ACHN (cell line): ENCODE data around the gene SLC25A14.
"Not testable (repeated sequence)": the region's sequence is repeated elsewhere in the genome, so short reads cannot be mapped to it uniquely, and the experiment has no call there.

Source experiments
- DNase-seq: peaks from one replicate; pipeline ENCODE4 v3.0.0-alpha.2; 2015
- in situ Hi-C: cut with HindIII; loops from 2 replicates; pipeline ENCODE4 v1.10.0; 2017; ENCODE audit warnings: low sequenced_read_pairs, low pct_ligation_motif_present, low pct_unique_long_range_greater_than_20kb

SLC25A14 gene

DNA sequence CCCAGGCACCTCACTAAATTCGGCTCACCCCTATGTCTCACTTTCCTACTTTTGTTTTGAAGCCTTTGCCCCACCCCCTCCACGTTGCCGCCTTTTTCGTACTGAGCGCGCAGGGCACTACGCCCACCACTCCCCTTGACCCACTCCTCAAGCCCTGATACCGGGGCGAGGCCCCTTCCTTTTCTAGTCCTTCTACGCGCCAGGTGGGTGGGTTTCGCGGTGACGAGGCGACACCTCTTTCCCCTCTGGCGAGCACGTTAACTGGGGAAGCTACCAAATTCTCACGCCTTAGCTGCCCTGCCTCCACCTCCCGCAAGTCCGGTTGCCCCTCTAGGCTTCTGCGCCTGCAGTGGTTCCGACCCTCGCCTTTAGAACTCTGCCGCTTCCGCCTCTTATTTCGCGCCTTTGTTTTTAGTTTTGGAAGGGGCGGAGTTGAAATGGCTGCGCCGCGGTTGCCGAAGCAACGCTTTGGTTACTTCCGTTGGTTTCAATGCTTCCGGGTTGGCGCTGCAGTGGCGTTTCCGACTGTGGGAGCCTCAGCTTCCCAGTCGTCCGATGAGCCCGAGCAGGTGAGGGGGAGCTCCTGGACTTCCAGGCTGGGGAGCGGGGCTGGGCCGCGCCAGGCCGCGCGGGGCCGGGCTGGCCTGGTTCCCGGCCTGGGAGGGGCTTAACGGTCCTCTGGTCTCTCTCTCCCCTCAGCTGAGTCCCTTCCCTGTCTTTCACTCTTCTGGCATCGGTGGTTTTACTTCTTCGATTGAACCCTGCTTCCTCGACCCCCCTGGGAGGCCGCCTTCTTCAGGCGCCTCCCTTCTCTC lies at the start of gene SLC25A14:
SLC25A14 (plus strand) TSS at position 512 of the 815 bp plus-strand sequence. CDS start 360 bp downstream, outside the sequence.
- peak; percentile 71 for DNase-seq
- in situ Hi-C loops = no loop called here

DNA sequence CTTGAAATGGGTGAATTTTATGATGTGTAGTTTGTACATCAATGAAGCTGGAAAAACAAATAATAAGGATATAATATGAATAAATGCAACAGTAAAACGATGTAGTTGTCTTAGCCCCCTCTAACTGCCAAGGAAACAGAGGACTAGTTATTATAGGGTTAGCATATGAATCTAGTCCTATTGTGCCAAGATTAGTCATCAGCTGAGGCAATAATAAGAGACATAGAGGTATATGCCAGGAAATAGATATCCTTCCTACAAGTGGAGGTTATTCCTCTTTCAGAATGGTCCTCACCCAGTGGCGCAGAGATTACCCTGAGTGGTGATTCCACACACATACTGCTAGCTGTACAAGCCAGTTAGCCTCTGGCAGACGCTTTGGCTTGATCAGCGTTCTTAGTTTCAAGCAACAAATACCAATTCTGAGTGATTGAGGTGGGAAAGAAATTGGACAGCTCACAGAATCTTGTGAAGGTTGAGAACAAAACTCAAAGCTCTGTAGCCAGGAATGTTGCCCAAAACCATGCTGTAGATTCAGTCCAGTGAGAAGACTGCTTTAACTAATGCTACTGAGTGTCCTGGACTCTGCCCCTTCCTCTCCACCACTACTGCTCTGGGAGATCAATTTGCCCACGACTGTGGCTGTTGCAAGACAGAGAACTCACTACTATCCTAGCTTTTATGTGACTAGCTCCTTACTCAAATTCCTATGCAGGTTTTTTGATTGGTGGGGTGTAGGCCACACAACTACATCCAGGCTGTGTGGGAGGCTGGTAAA lies 44.0 kb upstream of the SLC25A14 start:
- DNase-seq = no peak
- in situ Hi-C loops = no loop called here

GRCh38 chrX:130296297-130296678 lies 43.4 kb upstream of the SLC25A14 start:
- no peak for DNase-seq
- in situ Hi-C loops = no loop called here

GRCh38 chrX:130296743-130297142 lies 43.0 kb upstream of the SLC25A14 start:
- DNase-seq = no peak
- in situ Hi-C loops = no loop called here

- in situ Hi-C loops = no loop called here
- no peak for DNase-seq
Measured at GRCh38 chrX:130299279-130300009, 40.3 kb upstream of the SLC25A14 start.

DNA sequence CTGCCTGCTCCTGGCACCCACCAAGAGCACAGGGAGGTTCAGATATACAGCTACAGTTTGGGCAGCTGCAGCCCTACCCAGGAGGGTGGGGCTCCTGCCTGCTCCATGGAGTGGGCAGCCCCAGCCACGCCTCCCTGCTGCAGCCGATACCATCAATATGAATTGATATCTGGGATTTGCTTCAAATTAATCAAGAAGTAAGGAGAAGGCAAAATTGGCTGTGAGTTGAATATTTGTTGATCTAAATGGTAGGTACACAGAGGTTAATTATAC lies 39.8 kb upstream of the SLC25A14 start:
- no peak for DNase-seq

DNA sequence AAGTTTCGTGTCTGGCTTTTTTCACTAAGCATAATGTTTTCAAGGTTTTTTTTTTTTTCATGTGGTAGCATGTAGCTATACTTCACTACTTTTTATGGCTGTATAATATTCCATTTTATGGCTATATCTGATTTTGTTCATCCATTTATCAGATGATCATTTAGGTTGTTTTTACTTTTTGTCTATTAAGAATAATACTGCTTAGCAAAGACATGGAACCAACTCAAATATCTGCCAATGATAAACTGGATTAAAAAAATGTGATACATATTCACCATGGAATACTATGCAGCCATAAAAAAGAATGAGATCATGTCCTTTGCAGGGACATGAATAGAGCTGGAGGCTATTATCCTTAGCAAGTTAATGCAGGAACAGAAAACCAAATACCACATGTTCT lies 38.3 kb upstream of the SLC25A14 start:
- DNase-seq = no peak
- in situ Hi-C loops = no loop called here

More for the DNA sequence above, 39.8 kb upstream of the SLC25A14 start:
- in situ Hi-C loops = no loop called here

- in situ Hi-C loops = no loop called here
- no peak for DNase-seq
Measured at GRCh38 chrX:130301977-130302376, 37.7 kb upstream of the SLC25A14 start.

- no peak for DNase-seq
- in situ Hi-C loops = no loop called here
Measured at GRCh38 chrX:130304587-130305368, 34.9 kb upstream of the SLC25A14 start.

- DNase-seq, in situ Hi-C loops: not testable (repeated sequence)
Measured at GRCh38 chrX:130319886-130320285, 19.8 kb upstream of the SLC25A14 start.

DNA sequence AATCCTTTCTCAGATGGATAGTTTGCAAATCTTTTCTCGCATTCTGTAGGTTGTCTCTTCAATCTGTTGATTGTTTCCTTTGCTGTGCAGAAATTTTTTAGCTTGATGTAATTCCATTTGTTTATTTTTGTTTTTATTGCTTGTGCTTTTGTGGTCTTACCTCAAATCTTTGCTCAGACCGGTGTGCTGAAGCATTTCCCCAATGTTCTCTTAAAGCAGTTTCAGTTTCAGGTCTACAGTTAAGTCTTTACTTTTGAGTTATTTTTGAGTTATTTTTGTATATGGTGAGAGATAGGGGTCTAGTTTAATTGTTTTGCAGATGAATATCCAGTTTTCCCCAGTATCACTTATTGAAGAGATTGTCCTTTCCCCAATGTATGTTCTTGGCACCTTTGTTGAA lies 18.2 kb upstream of the SLC25A14 start:
- in situ Hi-C loops = no loop called here
- no peak for DNase-seq

- DNase-seq = no peak
- in situ Hi-C loops = no loop called here
Measured at GRCh38 chrX:130330146-130330545, 9.6 kb upstream of the SLC25A14 start.

DNA sequence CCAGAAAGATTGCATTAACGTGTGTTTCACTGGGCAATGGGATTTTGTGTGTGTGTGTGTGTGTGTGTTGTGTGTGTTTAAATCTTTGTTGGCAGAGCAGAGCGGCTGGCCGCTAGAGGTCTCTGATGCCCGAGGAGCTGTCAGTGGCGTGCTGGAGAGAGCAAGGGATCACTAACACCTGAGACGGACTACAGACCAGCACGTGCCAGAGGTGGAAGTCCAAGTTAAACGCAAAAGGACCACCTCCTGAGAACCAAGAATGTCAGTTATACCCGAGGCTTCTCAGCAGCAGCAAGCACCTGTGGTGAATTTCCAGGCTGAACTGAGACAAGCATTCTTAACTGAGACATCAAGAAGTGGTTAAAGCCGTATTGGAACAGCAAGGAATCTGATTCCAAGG lies 9.0 kb upstream of the SLC25A14 start:
- in situ Hi-C loops = no loop called here
- DNase-seq = peak; percentile 35

GRCh38 chrX:130336531-130336930 lies 3.2 kb upstream of the SLC25A14 start:
- in situ Hi-C loops = no loop called here
- DNase-seq = no peak

- in situ Hi-C loops, DNase-seq: not testable (repeated sequence)
Measured at GRCh38 chrX:130338869-130339268, 850 bp upstream of the SLC25A14 start.

DNA sequence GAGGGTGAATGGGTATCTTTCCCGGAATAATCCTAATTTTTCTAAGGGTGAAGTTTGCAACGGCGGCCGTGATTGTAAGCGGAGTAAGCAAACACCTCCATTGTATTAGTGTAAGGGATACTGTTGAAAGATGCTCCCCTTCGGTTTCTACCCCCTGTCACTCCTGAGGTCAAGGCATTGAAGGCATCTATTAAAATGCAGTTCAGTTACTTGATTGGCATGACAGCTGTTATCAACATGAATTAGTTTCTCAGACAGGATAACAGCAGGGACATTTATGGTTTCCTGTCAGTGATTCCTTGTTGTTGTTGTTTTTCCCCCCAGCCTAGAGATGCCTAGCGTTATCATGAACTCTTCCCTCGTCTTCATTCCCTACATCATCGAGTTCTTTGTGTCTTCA lies 552 bp downstream of the SLC25A14 start:
- no peak for DNase-seq
- in situ Hi-C loops = no loop called here

- in situ Hi-C loops = no loop called here
- no peak for DNase-seq
Measured at GRCh38 chrX:130343411-130343810, 3.7 kb downstream of the SLC25A14 start.

DNA sequence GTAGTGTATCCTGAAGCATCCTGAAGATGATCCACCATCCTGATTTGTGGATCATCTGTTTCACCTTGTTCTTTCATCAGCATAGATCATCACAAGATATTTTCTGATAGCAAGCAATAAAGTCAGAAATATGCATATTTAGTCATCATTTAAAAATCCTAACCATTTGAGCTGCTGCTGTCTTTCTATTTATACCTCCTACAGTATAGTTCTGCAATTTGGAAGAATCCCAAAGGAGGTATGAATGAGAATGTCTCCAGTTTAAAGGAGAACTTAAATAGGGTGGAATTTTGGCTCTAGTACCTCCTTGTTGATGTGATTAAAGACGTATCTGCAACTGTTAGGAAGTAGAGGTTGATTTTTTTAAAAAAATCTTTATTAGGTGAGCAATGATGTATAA lies 7.6 kb downstream of the SLC25A14 start:
- in situ Hi-C loops = no loop called here
- DNase-seq = no peak

DNA sequence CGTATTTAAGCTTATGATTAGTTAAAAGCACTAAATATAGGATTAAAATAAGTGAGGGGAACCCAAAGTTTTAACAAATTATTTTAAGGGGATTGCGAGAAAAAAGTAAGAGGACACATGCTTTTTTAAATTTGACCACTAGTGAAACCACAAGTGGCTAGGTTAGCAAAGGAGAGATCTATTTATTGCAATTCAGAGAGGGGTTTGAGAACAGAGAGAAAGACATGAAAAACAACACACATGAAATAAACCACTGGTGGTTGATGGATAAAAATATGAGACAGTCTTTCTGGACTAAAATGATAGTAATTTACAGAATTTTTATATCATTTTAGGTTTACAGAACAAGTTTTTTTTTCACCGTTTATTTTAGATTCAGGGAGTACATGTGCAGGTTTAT lies 11.8 kb downstream of the SLC25A14 start:
- in situ Hi-C loops = no loop called here
- no peak for DNase-seq
